HFF-Myc (cell line): ENCODE measurements around the gene ZNF407.
A peak's percentile ranks its signal among the peaks of the same experiment; 100 is the strongest.

Source experiments
- DNase-seq: peaks from one replicate; pipeline ENCODE4 v3.0.0-alpha.2; 2011; ENCODE audit warnings: low read depth; ENCODE audit errors: extremely low read depth
- H3K4me3 ChIP-seq: replicated peaks from 2 replicates; pipeline ENCODE4 v1.5.1; 2011; ENCODE audit warnings: low read depth, mild to moderate bottlenecking, control low read depth, low read length
- CTCF ChIP-seq: IDR thresholded peaks from 2 replicates; pipeline ENCODE4 v1.5.1; 2012; ENCODE audit warnings: mild to moderate bottlenecking, low read depth, low read length, control low read depth; ENCODE audit errors: missing control alignments

The ZNF407 gene

GRCh38 chr18:75066021-75066880, 468.6 kb downstream of the ZNF407 start:
- TF ChIP-seq CTCF: no peak
- H3K4me3 ChIP-seq: no peak overlapping the region
- DNase-seq: no peak

DNA sequence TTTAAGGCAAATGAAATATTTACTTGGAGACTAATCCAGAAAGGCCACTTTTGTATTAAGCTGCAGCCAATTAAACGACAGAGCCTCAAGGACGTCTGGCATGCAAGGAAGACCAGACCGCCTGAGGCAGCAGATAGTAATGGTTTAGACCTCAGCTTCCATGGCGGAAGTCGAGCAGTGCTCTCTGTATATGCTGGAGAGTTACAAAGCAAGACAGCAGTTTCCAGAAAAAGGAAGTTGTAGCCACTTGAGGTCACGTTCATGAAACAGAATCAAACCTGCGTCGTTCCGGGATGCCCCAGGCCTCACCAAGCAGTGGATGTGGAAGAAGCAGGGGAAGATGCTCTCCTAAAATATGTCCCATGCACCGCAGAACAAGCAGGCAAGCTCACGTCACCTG, 469.3 kb downstream of the ZNF407 start:
- no peak for DNase-seq
- H3K4me3 ChIP-seq: no peak overlapping the region
- TF ChIP-seq CTCF: no peak

DNA sequence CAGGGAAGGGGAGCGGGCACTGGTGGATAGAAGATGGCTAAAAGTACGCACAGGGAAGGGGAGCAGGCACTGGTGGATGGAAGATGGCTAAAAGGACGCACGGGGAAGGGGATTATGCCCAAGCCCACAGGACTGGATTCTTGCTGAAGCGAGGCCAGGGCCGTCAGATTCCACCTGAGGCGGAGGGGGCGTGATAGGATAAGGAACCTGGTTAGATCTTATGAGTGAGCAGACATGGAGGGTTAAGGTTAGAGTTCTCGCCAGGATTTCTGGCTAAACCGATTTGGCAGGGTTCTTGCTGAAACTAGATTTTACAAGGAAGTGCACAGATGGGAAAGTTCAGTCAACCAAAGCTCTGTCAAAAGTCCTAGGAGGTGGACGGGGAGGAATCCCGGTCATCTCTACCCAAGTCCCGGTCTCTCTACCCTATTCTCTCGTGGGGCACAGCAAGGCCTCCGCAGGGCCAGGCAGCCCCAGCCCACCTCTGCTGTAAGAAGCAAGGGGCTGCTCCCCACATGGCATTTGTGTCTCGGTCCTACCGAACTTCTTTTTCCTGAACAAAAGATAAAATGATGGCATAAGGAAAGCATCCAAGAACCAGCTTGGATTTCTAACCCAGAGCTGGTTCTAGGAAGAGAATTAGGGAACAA, 470.5 kb downstream of the ZNF407 start:
- no peak overlapping the region for H3K4me3 ChIP-seq
- no peak for TF ChIP-seq CTCF
- no peak for DNase-seq

GRCh38 chr18:75068682-75069435, 471.2 kb downstream of the ZNF407 start:
- DNase-seq: no peak
- no peak for TF ChIP-seq CTCF
- no peak overlapping the region for H3K4me3 ChIP-seq

GRCh38 chr18:75070235-75070624, 472.6 kb downstream of the ZNF407 start:
- no peak overlapping the region for H3K4me3 ChIP-seq
- TF ChIP-seq CTCF: no peak
- no peak for DNase-seq

DNA sequence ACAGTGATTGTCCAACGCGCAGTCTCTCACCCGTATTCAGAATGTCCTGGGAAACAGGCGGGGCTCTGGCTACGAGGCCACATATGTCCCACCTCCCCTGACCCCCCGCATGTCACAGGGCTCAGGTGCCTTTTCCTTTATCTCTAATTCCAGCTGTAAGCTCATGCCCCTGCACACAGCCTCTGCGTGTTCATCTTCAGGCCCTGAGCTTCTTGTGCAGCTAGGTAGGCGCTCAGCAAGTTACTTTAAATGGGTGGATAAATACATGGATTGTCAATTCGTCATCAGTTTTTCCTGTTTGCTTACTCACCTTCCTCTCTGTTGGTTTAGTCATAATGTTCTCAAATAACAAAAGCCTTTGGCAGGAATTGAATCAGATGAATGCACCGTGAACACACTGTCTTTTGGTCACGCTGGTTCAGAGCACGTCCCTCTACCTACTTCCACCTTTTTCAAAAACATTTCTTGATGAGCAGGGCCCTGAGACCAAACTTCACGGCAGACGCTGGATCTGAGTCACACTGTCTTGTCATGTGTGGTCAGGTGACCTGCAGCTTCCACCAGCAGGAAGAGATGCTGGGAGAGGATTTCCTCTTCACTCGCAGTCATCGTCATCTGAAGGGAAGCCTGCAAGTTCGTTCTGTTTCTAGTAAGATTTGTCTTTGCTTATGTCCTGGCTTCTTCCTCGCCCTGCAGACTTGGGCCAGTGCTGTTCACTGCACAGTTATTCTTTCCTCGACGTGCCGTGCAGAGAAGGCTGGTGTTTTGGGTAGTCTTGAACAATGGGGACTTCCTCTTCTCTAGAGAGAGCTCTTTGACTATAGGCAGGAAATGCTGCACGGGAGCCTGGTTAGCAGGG, 473.2 kb downstream of the ZNF407 start:
- H3K4me3 ChIP-seq: no peak overlapping the region
- no peak for TF ChIP-seq CTCF
- DNase-seq: peak; percentile 61
